Measurements from ENCODE around the gene FZD1.
A peak's percentile ranks its signal among the peaks of the same experiment; 100 is the strongest.

Gene FZD1

DNA sequence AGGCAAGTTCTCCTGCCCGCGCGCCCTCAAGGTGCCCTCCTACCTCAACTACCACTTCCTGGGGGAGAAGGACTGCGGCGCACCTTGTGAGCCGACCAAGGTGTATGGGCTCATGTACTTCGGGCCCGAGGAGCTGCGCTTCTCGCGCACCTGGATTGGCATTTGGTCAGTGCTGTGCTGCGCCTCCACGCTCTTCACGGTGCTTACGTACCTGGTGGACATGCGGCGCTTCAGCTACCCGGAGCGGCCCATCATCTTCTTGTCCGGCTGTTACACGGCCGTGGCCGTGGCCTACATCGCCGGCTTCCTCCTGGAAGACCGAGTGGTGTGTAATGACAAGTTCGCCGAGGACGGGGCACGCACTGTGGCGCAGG, 1.4 kb downstream of the FZD1 start:
- no peak for DNase-seq

DNA sequence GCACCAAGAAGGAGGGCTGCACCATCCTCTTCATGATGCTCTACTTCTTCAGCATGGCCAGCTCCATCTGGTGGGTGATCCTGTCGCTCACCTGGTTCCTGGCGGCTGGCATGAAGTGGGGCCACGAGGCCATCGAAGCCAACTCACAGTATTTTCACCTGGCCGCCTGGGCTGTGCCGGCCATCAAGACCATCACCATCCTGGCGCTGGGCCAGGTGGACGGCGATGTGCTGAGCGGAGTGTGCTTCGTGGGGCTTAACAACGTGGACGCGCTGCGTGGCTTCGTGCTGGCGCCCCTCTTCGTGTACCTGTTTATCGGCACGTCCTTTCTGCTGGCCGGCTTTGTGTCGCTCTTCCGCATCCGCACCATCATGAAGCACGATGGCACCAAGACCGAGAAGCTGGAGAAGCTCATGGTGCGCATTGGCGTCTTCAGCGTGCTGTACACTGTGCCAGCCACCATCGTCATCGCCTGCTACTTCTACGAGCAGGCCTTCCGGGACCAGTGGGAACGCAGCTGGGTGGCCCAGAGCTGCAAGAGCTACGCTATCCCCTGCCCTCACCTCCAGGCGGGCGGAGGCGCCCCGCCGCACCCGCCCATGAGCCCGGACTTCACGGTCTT, 1.9 kb downstream of the FZD1 start:
- DNase-seq, result no peak

DNA sequence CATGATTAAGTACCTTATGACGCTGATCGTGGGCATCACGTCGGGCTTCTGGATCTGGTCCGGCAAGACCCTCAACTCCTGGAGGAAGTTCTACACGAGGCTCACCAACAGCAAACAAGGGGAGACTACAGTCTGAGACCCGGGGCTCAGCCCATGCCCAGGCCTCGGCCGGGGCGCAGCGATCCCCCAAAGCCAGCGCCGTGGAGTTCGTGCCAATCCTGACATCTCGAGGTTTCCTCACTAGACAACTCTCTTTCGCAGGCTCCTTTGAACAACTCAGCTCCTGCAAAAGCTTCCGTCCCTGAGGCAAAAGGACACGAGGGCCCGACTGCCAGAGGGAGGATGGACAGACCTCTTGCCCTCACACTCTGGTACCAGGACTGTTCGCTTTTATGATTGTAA, 2.5 kb downstream of the FZD1 start:
- DNase-seq, result no peak

DNA sequence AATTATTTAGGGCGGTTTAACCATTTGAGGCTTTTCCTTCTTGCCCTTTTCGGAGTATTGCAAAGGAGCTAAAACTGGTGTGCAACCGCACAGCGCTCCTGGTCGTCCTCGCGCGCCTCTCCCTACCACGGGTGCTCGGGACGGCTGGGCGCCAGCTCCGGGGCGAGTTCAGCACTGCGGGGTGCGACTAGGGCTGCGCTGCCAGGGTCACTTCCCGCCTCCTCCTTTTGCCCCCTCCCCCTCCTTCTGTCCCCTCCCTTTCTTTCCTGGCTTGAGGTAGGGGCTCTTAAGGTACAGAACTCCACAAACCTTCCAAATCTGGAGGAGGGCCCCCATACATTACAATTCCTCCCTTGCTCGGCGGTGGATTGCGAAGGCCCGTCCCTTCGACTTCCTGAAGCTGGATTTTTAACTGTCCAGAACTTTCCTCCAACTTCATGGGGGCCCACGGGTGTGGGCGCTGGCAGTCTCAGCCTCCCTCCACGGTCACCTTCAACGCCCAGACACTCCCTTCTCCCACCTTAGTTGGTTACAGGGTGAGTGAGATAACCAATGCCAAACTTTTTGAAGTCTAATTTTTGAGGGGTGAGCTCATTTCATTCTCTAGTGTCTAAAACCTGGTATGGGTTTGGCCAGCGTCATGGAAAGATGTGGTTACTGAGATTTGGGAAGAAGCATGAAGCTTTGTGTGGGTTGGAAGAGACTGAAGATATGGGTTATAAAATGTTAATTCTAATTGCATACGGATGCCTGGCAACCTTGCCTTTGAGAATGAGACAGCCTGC, 3.1 kb downstream of the FZD1 start:
- no peak for DNase-seq

DNA sequence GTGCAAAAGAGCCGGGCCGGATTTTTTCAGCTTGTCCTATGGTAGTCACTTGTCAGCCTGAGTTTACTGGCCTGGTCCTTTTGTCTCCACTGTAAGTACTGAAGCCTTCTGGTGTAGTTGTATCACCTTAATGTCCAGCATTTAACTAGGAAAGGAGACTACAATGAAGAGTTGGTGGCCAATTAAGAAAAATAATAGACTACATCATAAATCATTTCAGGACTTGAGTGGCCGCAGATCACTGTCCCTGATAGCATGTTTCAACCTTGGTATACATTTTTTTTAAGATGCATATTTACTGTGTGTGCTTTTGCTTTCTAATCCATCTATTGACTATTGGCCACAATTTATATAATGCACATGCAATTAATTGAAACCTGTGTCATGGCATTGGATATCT, 6.1 kb downstream of the FZD1 start:
- DNase-seq, result no peak

DNA sequence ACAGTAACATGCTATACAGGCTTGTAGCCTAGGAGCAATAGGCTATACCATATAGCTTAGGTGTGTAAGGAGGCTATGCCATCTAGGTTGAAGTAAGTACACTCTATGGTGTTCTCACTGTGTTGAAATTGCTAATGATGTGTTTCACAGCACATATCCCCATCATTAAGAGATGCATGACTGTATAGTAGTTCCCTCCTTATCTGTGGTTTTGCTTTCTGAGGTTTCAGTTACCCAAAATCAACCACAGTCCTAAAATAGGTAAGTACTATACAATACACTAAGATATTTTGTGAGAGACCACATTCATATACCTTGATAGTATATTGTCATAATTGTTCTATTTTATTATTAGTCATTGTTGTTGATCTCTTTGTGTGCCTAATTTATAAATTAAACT, 12.7 kb downstream of the FZD1 start:
- DNase-seq, result no peak

DNA sequence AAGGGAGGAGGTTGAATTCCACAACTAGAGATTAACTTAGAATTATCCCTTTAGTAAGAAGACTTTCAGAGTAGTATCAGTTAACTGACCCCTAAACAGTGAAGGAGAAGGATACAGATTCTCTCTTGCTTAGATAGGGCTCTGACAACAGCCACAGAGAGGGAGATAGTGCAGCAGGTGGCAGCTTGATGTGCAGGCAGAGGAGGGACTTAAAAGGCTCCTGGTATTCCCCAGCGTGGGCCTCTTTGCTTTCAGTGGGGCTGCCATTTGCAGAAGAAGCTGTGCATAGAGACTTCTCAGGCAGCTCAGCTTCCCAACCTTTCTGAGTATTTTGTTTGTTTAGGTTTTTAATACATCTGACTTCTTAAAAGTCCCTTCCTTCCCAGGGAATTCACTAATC, 16.0 kb downstream of the FZD1 start:
- peak; percentile 14 for DNase-seq

DNA sequence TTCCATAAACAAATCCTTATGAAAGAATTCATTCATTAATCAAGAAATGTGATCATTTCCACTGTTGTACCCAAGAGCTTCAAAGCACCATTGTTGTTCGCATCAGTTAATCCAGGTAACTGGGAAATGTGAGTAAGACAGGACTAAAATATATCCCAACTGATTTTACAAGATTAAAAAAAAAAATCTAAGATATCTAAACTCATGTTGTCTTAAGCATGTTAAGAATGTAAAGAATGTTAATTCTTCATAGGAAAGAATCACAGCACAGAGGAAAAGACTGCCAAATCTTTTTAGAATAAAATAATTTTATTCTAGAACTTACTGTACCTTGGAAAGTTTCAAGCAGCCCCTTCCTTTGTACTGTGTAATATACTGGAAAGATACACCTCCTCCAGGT, 16.4 kb downstream of the FZD1 start:
- no peak for DNase-seq

DNA sequence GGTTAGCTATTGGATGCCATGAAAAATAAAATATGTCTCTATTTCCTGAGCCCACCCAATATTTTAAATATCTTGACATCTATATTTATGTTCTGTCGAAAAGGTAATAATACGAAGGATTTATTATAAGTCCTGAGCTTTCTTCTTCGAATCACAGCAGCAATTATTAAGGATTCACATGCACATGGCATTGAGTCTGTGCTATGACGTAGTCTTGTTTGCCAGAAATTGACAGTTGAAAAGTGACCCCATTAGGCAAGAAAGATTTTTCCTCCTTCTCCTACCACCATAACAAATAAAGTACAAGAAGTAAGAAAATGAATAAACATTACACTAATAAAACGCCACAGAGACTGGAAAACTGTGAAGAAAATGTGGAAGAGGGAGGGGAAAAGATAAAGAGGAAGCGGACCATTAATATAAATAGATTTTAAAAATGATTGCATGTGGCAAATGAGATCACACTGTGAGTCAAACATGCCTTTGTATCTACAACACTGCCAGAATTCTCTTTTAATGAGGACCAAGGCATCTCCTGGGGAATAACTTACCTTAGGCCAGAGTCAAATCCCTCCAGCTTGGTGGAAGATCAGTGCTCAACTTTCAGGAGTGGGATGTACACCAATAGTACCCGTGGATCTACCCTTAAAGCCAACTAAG, 21.6 kb downstream of the FZD1 start:
- peak; percentile 50 for DNase-seq

DNA sequence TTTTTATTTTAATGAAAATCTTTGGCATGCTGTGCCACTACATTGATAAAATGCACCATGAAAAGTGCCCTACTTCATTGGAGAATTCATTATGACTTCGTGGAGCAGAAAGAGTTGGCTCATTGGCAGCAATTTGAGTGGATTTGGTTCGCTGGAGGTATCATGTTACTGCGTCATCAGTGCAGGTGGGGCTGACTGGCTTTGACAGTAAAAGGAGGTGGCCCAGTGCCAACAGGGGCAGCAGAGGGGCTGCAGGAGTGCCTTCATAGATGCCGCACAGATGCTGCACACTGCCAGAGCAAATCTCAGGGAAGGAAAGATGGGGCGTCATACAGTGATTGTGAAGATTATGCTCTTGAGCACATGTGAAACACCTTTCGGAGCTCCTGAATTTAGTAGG, 22.2 kb downstream of the FZD1 start:
- peak; percentile 97 for DNase-seq

DNA sequence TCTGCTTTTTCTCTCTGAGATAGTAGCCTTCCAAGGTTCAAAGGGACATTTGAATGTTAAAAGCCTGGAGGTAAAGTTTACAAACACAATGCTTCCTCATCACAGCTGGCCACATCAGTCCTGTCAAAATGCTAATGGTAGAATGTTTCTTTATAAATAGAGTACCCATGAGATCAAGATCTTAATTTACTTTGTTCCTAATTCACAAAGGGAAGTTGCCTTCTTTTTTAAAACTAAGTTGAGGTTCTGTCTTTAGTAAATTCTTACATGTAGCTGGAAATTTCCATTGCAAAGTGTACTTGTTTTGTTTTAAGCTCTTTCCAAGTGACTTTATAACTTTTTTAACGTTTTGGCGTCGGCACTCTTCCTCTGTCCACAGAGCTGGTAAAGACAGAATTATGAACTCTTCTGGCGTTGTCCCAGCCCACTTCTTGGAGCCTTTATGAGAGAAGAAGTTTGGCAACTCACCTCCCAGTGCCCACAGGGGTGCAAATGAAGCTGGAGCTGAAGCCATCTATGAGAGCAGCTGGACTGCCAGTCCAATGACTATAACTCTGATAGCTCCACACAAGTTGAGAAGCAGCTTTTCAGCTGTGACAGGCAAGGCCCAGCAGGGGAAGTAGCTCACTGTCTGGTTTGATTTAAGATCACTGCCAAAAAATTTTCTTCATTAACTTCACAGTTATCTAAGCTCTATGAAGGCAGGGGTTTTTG, 23.3 kb downstream of the FZD1 start:
- DNase-seq, result no peak

DNA sequence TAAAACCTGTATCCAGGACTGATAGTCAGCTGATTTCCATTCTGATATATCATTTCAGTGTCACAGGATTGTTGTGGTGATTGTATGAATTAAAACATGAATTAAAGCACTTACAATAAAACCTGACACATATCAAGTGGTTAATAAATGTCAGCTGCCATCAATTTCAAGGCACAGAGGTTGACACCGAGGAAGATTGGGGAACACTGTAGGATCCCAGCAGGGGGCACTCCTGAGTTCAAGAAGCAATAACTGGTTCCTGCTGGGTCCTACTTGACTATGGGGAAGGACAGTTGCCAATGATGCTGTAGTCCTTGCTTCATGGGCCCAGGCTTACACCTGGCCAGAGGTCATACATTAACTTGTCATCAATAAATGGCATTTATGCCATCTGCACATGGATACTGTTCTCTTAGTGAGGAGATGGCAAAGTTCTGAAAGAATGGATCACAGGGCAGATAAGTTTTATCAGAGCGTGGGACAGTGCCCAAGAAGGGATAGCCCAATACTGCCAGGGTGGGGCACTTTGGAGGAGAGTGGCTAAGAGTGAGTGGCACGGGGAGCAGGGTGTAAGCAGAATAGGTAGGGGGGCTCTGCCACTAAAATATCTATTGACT, 24.1 kb downstream of the FZD1 start:
- DNase-seq, result no peak

DNA sequence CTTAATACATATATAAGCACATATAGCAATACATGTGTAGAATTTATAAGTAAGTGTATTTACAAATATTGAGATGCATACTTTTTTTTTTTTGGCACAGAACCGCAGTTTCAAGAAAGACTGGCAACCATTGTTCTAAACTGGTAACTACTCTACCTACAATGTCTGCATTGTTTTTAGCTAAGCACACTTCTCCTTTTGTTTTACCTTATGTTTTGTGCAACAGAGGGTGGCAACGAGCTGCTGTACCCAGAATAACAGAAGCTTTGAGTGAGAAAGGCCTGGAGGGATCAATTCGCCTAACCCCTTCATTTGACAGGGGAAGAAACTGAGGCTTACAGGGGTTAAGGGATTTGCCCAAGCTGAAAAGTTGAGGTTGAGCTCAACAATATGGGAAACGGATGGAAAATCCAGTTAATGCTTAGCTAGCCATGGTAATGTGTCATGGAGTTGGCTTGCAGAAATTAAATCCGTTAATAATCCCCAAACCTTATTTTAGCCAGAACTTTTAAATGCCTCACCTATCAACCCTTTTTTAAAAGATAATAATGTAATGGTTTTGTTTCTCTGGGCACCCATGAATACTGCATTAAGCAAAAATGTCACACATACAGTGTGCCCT, 25.5 kb downstream of the FZD1 start:
- no peak for DNase-seq

DNA sequence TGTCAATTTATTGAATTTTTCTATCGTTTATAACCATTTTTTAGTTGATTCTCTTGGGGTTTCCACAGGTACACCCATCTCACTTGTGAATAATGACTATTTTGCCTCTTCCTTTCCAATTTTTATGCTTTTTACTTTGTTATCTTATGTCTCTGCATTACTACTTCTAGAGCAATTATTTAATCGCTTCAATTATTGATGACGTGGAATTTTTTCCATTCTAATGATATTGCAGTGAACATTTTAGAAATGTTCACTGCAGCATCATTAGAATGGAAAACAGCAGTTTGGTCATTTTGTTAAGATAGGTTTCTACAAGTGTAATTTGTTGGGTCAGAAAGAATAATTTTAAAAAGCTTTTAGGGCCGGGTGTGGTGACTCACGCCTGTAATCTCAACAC, 27.1 kb downstream of the FZD1 start:
- no peak for DNase-seq

DNA sequence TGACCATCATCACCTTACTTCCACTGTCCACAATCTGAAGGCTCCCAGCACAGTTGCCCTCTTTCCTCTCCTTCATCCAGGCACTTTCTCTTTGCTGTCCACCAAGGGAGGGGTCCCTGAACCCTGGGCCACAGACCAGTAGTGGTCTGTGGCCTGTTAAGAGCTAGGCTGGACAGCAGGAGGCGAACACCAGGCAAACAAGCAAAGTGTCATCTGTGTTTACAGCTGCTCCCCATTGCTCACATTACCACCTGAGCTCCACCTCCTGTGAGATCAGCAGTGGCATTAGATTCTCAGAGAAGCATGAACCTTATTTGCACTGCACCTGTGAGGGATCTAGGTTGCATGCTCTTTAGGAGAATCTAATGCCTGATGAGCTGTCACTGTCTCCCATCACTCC, 27.7 kb downstream of the FZD1 start:
- DNase-seq, result no peak

DNA sequence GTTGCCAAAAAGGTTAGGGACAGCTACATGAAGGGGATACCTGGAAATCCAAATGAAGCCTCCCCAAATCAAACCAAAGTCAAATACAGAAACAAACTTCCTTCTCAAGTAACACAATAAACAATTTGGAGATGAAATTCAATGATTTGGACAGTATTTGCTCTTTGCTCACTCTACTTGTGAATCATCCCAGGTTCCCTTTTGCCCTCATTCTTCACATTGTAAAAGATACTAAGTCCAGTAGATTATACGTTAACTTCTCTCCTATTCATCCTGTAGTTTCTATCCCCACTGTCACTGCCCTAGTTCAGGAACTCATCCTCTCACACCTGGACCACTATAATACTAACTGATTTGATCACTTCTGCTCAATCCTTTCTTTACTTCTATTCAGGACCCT, 28.3 kb downstream of the FZD1 start:
- no peak for DNase-seq

DNA sequence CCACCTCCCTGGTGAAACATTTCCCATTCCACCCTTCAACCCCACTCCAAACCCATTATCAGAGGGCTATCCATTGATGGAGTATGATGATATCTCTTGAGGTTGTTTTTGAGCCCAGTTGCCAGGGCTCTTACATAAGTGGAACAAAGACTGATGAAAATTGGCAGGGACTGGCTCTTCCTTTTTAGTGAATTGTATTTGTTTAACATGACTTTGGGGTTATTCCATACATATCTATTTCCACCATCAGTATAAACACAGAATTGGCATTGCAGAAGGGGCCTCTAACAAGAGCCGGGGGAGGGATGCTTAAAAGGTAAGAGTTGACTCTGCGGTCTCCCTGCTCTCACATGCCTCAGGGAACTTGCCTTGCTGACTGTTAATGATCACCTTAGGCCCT, 28.9 kb downstream of the FZD1 start:
- DNase-seq, result peak; percentile 74

DNA sequence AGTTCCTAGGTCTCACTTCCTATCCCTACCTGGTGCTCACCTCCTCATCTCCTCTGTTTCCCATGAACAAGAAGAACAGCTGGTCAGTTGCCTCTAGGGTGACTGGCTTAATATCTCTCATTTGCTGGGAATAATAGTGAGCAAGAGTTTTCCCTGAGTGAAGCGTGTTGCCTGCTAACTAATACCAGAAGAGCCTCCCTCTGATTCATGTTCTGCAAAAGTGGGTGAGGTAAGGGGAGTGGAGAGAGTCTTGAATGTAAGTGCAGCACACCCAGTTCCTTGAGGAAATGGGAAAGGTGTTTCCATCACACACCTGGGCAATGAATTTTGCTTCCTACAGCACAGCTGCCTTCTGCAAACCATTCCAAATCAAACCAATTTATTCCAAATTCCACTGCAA, 29.6 kb downstream of the FZD1 start:
- no peak for DNase-seq

DNA sequence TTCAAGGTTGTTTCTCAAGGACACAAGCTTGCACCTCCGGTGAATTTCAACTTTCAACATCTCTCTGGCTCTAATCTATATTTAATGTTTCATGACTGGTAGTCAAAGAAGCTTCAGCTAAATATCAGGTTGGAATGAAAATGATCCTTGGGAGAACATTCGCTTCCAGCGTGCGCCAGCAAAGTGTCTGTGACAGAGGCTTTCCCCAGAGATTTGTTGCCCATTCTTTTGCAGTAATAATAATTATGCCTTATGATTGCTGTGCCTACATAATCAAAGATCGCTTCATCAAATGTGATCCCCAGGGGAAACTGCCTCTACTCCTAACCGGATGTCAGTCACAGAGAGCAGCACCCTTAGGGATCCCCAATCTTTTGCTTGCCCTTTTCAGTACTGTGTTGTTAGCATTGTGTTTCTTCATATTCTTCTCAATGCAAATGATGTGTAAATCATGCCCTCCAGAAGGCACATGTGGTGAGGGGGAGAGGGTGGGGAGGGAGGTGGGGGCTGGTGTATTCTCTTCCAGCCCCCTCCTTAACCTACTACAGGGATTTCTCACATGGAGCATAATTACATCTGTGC, 30.5 kb downstream of the FZD1 start:
- no peak for DNase-seq

DNA sequence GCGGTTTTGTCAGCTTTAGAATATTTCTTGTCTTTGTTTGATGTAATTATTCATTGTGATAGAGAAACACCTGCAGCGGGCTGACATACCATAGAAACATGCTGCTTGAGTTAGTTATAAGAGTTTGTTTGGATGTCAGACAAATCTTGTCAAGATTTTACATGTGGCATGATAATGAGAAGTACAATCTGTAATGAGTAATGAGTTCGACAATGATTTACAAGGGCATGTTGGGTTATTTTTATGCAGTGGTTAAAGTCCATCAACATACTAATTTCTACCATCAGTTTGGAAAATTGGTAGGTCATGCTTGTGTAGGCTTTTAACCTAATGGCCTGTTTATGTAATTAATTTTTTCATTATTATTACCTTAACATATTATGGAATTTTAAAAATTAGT, 31.3 kb downstream of the FZD1 start:
- DNase-seq, result no peak

DNA sequence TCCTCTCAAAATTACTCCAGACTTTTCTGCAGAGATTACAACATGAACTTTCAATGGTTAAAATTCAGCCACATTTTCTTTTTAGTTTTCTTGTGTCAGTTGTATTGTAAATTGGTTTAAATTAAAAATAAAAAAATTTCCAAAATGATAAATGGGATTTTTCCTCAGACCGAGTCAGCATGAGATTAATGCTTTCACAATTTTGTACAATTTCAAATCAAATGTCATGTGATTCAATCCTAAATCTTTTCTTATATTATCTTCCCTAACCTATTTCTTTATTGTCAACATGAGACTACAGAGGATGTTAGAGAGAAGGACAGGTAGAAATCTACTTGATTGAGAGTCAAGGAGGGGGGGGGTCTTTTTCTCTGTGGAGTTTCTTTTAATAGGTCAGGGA, 33.7 kb downstream of the FZD1 start:
- DNase-seq, result no peak

DNA sequence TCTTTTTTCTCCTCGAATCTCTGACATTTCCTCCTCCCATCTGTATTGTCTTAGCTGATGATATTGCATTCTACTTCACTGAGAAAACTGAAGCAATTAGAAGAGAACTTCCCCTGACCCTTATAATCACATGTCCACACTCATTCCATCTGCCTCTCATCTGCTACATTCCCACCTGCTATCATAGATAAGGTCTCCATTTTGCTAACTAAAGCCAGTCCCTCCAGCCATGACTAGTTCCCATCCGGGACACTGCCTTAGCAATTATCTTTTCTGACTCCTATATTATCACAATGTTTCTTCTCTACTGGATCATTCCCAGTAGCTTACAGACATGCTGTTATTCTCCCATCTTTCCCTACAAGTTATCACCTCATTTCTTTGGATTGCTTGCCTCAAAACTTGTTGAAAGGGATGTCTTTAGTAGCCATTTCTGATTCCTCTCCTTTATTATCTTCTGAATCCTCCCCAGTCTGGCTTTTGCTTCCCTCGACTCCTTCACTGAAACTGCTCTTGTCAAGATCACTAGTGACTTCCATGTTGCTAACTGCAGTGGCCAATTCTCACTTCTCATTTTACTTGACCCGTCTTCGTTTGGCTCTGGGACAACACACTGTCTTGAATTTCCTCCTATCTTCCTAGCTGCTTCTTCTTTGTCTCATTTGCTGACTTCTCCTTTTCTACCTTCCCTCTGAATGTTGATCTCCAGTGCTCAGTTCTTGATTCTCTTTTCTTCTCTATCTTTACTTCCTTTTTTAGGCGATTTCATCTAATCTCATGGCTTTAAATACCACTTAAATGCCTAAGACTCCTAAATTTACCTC, 35.9 kb downstream of the FZD1 start:
- DNase-seq, result no peak
